Ascending aorta (tissue), 2 donors: ENCODE measurements around the gene CATSPERZ. TPM values are rescaled to one million over a fixed set of nuclear protein-coding genes. Genes with fewer than 3 reads are reported as not detected.
"Not testable (repeated sequence)": the region's sequence is repeated elsewhere in the genome, so short reads cannot be mapped to it uniquely, and the experiment has no call there.

Source experiments
- DNase-seq, 2 donors: peaks; one replicate each; pipeline ENCODE4 v3.0.0-alpha.2; 2019; ENCODE audit warnings: low spot score in 2 of 2
- H3K27ac ChIP-seq, 2 donors: fragments of 200-600 bp; sonication (generic); one replicate each; pipeline ENCODE4 v1.5.1; 2016 to 2017; ENCODE audit warnings: mild to moderate bottlenecking in 1 of 2
- H3K27me3 ChIP-seq: fragments of 200-600 bp; sonication (generic); one replicate; pipeline ENCODE4 v1.5.1; 2017
- H3K36me3 ChIP-seq, 2 donors: fragments of 200-600 bp; sonication (generic); one replicate each; pipeline ENCODE4 v1.5.1; 2016
- H3K4me1 ChIP-seq, 2 donors: fragments of 200-600 bp; sonication (generic); one replicate each; pipeline ENCODE4 v1.5.1; 2016 to 2017; ENCODE audit warnings: mild to moderate bottlenecking in 1 of 2
- H3K4me3 ChIP-seq, 2 donors: fragments of 200-600 bp; sonication (generic); one replicate each; pipeline ENCODE4 v1.5.1; 2016 to 2017; ENCODE audit warnings: mild to moderate bottlenecking in 1 of 2
- H3K9me3 ChIP-seq, 2 donors: fragments of 200-600 bp; sonication (generic); one replicate each; pipeline ENCODE4 v1.5.1; 2016
- intact Hi-C: fragments of 100-400 bp; cut with DNase I; formaldehyde crosslinking; loops from one replicate; pipeline ENCODE4 v1.15.1; 2023
- total RNA-seq: library from RNA; depleted of rRNA; stranded (reverse); fragments of >200 nt; gene quantifications from one replicate; pipeline ENCODE4 v1.1.0, GENCODE V29; 2016
- TF ChIP-seq, protein P1 (sequence below), 3 experiments: fragments of 200-600 bp in 2 of 3; fragments of 450-650 bp in 1 of 3; sonication (generic) in 2 of 3; IDR thresholded peaks; one replicate each; pipeline ENCODE4 v1.5.1; 2016 to 2019; ENCODE audit warnings: antibody characterized with exemption in 3 of 3, mild to moderate bottlenecking in 1 of 3, moderate library complexity in 1 of 3

The CATSPERZ gene
- total RNA-seq, 1 donor from 2014 or later, result not detected

DNA sequence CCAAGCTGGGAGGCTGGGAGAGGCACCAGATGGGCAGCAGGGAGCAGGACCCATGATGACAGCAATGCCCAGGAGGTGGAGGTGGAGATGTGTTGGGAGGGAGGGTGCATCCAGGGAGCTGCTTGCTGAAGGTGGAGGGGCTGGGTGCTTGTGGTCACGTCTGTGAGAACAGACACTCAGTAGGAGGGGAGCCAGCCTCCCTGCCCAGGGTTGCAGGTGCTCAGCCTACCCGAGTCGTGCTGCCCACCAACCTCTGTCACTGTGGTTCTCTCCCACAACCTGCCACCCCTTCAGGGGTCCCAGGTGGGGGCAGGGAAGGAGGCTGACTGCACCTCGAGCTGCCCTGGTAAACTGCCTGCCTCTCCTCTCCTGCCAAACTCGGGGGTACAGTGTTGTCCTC is 23.2 kb downstream of the CATSPERZ start:
- H3K27ac ChIP-seq, result no peak overlapping the region
- H3K27me3 ChIP-seq, result no peaks in the 10 kb centered on the region
- intact Hi-C loops, result no loop called here
- DNase-seq, result no peak
- TF ChIP-seq, protein P1, sequence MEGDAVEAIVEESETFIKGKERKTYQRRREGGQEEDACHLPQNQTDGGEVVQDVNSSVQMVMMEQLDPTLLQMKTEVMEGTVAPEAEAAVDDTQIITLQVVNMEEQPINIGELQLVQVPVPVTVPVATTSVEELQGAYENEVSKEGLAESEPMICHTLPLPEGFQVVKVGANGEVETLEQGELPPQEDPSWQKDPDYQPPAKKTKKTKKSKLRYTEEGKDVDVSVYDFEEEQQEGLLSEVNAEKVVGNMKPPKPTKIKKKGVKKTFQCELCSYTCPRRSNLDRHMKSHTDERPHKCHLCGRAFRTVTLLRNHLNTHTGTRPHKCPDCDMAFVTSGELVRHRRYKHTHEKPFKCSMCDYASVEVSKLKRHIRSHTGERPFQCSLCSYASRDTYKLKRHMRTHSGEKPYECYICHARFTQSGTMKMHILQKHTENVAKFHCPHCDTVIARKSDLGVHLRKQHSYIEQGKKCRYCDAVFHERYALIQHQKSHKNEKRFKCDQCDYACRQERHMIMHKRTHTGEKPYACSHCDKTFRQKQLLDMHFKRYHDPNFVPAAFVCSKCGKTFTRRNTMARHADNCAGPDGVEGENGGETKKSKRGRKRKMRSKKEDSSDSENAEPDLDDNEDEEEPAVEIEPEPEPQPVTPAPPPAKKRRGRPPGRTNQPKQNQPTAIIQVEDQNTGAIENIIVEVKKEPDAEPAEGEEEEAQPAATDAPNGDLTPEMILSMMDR (IDR thresholded peaks at IDR 0.05), result no peak
- H3K36me3 ChIP-seq, result peaks cover 9 to 18% of the 10 kb centered on the region in 2 donors
- H3K4me3 ChIP-seq, result no peak overlapping the region
- H3K4me1 ChIP-seq, result peaks cover 6 to 7% of the 10 kb centered on the region in 2 donors
- H3K9me3 ChIP-seq, result no peaks in the 10 kb centered on the region

DNA sequence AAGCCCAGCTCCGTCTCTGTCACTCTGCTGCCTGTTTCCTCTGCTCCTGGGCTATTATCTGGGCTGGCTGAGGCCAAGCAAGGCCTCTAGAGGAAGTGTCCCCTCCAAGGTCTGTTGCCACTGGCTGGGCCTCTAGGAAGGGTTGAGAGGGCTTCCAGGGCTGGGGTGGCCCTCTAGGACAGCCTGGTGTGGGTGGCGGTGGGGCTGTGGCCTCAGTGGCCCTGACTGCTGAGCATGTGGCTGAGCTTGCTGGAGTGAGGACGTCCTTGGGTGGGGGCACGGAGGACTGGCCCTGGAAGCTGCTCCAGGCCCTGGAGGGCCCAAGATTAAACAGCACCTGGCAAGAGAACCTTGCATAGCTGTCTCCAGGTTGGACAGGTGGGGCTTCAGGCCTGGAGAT is 23.8 kb downstream of the CATSPERZ start:
- intact Hi-C loops, H3K4me3 ChIP-seq, H3K4me1 ChIP-seq, H3K9me3 ChIP-seq, H3K27me3 ChIP-seq, DNase-seq, H3K27ac ChIP-seq: not testable (repeated sequence)
- peaks cover 9 to 18% of the 10 kb centered on the region in 2 donors for H3K36me3 ChIP-seq

DNA sequence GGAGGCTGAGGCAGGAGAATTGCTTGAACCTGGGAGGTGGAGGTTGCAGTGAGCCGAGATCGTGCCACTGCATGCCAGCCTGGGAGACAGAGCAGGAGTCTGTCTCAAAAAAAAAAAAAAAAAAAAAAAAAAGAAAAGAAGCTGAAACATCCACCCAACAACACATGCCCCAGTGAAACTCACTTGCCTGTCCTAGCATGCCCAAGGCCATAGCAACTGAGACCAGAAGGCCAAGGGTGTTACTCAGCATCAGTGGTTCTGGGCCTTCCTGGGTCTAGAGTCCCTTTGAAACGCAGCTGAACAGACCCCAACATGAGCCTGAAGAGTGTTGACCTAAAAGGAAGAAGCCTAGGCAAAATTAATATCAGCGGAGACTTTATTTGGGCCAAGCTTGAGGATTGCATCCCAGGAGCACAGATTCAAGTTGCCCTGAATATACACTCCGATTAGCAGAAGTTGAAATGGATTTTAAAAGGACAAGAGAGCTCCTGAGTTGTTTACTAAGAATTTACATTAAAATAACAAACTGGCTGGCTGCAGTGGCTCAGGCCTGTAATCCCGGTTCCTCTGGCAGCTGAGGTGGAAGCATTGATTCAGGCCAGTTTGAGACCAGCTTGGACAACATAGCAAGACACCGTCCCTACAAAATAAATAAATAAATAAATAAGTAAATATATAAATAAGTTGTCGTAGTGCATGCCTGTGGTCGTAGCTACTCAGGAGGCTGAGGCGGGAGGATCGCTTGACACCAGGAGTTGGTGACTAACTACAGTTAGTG is 24.7 kb downstream of the CATSPERZ start:
- Histone ChIP-seq H3K4me1 (peaks cover 4% of the 10 kb centered on the region in 2 donors), H3K27ac (no peak overlapping the region), H3K27me3 (no peaks in the 10 kb centered on the region), H3K9me3 (no peaks in the 10 kb centered on the region), H3K36me3 (peaks cover 9 to 18% of the 10 kb centered on the region in 2 donors), H3K4me3 (no peak overlapping the region)
- intact Hi-C loops, result no loop called here
- DNase-seq, result no peak
- TF ChIP-seq, protein P1 (IDR thresholded peaks at IDR 0.05), result no peak

DNA sequence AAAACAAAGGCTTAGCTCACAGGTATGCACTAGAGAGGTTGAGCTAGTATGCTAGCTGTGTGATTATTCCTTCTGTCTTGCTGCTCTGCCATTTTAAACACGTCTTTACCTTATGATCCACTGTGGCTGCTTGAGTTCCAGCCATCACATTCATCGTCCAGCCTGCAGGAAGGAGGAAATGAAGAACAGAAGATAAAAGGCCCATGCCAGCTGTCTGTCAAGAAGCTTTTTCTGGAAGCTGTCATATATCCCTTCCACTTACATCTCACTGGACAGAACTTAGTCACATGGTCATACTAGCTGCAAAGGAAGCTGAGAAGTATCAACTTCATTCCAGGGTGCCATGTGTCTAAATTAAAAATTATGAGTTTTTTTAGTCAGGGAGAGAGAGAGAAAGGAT is 27.2 kb downstream of the CATSPERZ start:
- Histone ChIP-seq H3K27ac (no peak overlapping the region), H3K36me3 (peaks cover 3 to 4% of the 10 kb centered on the region in 2 donors), H3K9me3 (no peaks in the 10 kb centered on the region), H3K27me3 (no peaks in the 10 kb centered on the region), H3K4me3 (no peak overlapping the region), H3K4me1 (peaks cover 4% of the 10 kb centered on the region in 2 donors)
- TF ChIP-seq, protein P1 (IDR thresholded peaks at IDR 0.05), result no peak
- no peak for DNase-seq
- intact Hi-C loops, result no loop called here

DNA sequence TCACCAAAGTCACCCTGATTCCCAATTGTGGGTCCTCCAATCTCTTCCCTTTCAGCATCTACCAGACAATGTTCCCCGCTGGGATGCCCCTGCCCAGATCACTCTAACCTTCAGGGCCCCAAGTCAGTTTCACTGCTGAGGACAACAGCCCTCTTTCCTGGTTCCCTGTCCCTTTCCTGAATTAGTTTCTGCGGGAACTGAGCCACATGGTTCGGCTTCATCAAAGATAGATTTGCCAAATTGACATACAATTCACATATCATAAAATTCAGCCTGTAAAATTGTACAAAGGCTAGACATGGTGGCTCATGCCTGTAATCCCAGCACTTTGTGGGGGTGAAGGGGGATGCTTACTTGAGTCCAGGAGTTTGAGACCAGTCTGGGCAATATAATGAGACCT is 27.8 kb downstream of the CATSPERZ start:
- Histone ChIP-seq H3K9me3 (no peaks in the 10 kb centered on the region), H3K27me3 (no peaks in the 10 kb centered on the region), H3K4me3 (no peak overlapping the region), H3K27ac (no peak overlapping the region), H3K4me1 (peaks cover 4% of the 10 kb centered on the region in 2 donors), H3K36me3 (no peaks in the 10 kb centered on the region)
- TF ChIP-seq, protein P1 (IDR thresholded peaks at IDR 0.05), result no peak
- no peak for DNase-seq
- intact Hi-C loops, result no loop called here

DNA sequence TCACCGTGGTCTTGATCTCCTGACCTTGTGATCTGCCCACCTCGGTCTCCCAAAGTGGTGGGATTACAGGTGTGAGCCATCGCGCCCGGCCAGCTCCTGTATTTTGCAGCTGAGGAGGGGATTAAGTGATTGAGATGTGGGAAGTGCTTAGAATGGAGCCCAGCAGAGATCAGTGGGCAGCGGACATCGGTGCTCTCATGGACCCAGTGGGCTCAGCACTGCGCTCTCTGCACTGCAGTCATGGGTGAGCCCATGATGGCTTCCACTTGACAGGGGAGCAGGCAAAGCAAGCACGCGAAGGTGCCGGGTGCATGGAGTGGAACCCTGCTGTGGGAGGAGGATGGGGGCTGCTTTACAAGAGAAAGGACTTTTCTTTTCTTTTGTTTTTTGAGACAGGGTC is 30.7 kb downstream of the CATSPERZ start:
- TF ChIP-seq, protein P1 (IDR thresholded peaks at IDR 0.05), result no peak
- no peaks in the 10 kb centered on the region for H3K36me3 ChIP-seq
- no peak overlapping the region for H3K27ac ChIP-seq
- peaks cover 4% of the 10 kb centered on the region in 2 donors for H3K4me1 ChIP-seq
- no peak for DNase-seq
- H3K27me3 ChIP-seq, result no peaks in the 10 kb centered on the region
- no peak overlapping the region for H3K4me3 ChIP-seq
- intact Hi-C loops, result no loop called here
- H3K9me3 ChIP-seq, result no peaks in the 10 kb centered on the region
